ENCODE results near the gene PPCDC. TPM values are rescaled to one million over a fixed set of nuclear protein-coding genes. Genes with fewer than 3 reads are reported as not detected.
A peak's percentile ranks its signal among the peaks of the same experiment; 100 is the strongest.

PPCDC gene
- total RNA-seq, 2 donors from 2014 or later: 15.9 to 24.5 TPM

DNA sequence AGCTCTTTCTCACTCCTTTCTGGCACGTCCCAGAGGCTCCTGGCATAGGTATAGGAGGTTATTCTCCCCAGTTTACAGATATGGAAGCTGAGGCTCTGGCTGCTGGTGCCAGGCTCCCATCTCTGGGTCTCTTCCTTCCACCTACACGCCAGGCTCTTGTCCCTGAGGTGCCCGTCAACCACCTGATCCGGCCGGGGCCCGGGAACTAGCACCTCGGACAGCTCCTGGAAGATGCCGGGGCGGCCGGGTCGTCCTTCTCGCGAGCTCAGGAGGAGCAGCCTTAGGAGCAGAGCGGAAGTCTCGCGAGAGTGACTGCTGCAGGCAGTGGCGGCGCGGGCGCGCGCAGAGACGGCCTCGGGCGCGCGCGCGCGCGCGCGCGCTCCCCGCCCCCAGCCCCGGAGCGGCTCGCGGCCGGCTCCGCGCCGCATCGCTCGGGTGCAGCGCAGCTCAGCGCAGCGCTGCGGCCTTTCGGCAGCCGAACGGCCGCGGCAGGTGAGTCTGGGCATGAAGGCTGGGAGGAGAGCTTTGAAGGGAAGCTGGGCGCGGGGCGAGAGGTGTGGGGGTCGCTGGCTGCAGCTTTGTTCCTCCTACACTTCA, 28.1 kb upstream of the PPCDC start, which contains the start of gene SCAMP5:
Gene SCAMP5 (plus strand): TSS at position 382 of the 597 bp plus-strand sequence. CDS start 16,277 bp downstream, outside the sequence.
- Mint-ChIP-seq H3K36me3 (ENCODE audit: low read depth) (peaks cover 5% of the 10 kb centered on the region), H3K9me3 (no peaks in the 10 kb centered on the region), H3K27ac (no peak within 1 kb of the TSS), H3K4me1 (peaks cover 8% of the 10 kb centered on the region), H3K4me3 (peak within 1 kb of the TSS; percentile 61), H3K27me3 (ENCODE audit: insufficient read depth) (peaks cover 29% of the 10 kb centered on the region)
- peaks cover 29% of the 10 kb centered on the region for H3K27me3 ChIP-seq (ENCODE audit: control insufficient read depth, insufficient read depth, low read length, poor library complexity, severe bottlenecking)
- 0 to 2% methylated on average over 1 to 56 of the region's 58 CpGs for WGBS, 2 experiments (ENCODE audit: insufficient coverage in 1 of 2, insufficient read length in 1 of 2)
- peak; percentile 99 for DNase-seq
- no peak for TF ChIP-seq CTCF (conservative IDR thresholded peaks at IDR 0.05)
- H3K9me3 ChIP-seq (ENCODE audit: control insufficient read depth, low read length): no peaks in the 10 kb centered on the region
- H3K9ac ChIP-seq (ENCODE audit: extremely low read depth, low read length, poor library complexity, severe bottlenecking): peak within 1 kb of the TSS; percentile 20
- no peaks in the 10 kb centered on the region for H3K4me1 ChIP-seq (ENCODE audit: control insufficient read depth, insufficient read depth, low read length)
- H3K36me3 ChIP-seq (ENCODE audit: control insufficient read depth, insufficient read depth, low read length): no peaks in the 10 kb centered on the region
- no peak within 1 kb of the TSS for H3K27ac ChIP-seq (ENCODE audit: low read depth, low read length)
- peak within 1 kb of the TSS; percentile 78 for H3K4me3 ChIP-seq (ENCODE audit: low read length)

GRCh38 chr15:74995779-74996765, 27.3 kb upstream of the PPCDC start:
- Histone ChIP-seq H3K9ac (ENCODE audit: extremely low read depth, low read length, poor library complexity, severe bottlenecking) (peak overlapping the region; percentile 20), H3K36me3 (ENCODE audit: control insufficient read depth, insufficient read depth, low read length) (no peaks in the 10 kb centered on the region), H3K27me3 (ENCODE audit: control insufficient read depth, insufficient read depth, low read length, poor library complexity, severe bottlenecking) (peaks cover 23% of the 10 kb centered on the region), H3K4me3 (ENCODE audit: low read length) (peak overlapping the region; percentile 78), H3K4me1 (ENCODE audit: control insufficient read depth, insufficient read depth, low read length) (no peaks in the 10 kb centered on the region), H3K9me3 (ENCODE audit: control insufficient read depth, low read length) (no peaks in the 10 kb centered on the region), H3K27ac (ENCODE audit: low read depth, low read length) (no peak overlapping the region)
- H3K4me1 Mint-ChIP-seq: peaks cover 8% of the 10 kb centered on the region
- H3K4me3 Mint-ChIP-seq: peak overlapping the region; percentile 61
- H3K27ac Mint-ChIP-seq: no peak overlapping the region
- H3K27me3 Mint-ChIP-seq (ENCODE audit: insufficient read depth): peaks cover 24% of the 10 kb centered on the region
- no peaks in the 10 kb centered on the region for H3K9me3 Mint-ChIP-seq
- 17 to 32% methylated on average over 10 to 38 of the region's 42 CpGs for WGBS, 2 experiments (ENCODE audit: insufficient coverage in 1 of 2, insufficient read length in 1 of 2)
- H3K36me3 Mint-ChIP-seq (ENCODE audit: low read depth): peaks cover 7% of the 10 kb centered on the region
- TF ChIP-seq CTCF (conservative IDR thresholded peaks at IDR 0.05): peak; percentile 39
- peak; percentile 78 for DNase-seq

- no peak for DNase-seq
- 86 to 88% methylated on average over 4 of the region's 4 CpGs for WGBS, 2 experiments (ENCODE audit: insufficient coverage in 1 of 2, insufficient read length in 1 of 2)
These were observed 26.2 kb upstream of the PPCDC start for GRCh38 chr15:74997141-74997540.

More at GRCh38 chr15:74997141-74997540, 26.2 kb upstream of the PPCDC start:
- no peak for TF ChIP-seq CTCF (conservative IDR thresholded peaks at IDR 0.05)
- peaks cover 7% of the 10 kb centered on the region for H3K36me3 Mint-ChIP-seq (ENCODE audit: low read depth)
- no peak overlapping the region for H3K4me3 Mint-ChIP-seq
- H3K27me3 Mint-ChIP-seq (ENCODE audit: insufficient read depth): peaks cover 18% of the 10 kb centered on the region
- Histone ChIP-seq H3K4me3 (ENCODE audit: low read length) (no peak overlapping the region), H3K36me3 (ENCODE audit: control insufficient read depth, insufficient read depth, low read length) (no peaks in the 10 kb centered on the region), H3K4me1 (ENCODE audit: control insufficient read depth, insufficient read depth, low read length) (no peaks in the 10 kb centered on the region), H3K9ac (ENCODE audit: extremely low read depth, low read length, poor library complexity, severe bottlenecking) (no peak overlapping the region), H3K9me3 (ENCODE audit: control insufficient read depth, low read length) (no peaks in the 10 kb centered on the region), H3K27me3 (ENCODE audit: control insufficient read depth, insufficient read depth, low read length, poor library complexity, severe bottlenecking) (peaks cover 23% of the 10 kb centered on the region), H3K27ac (ENCODE audit: low read depth, low read length) (no peak overlapping the region)
- peaks cover 8% of the 10 kb centered on the region for H3K4me1 Mint-ChIP-seq
- H3K9me3 Mint-ChIP-seq: no peaks in the 10 kb centered on the region
- H3K27ac Mint-ChIP-seq: no peak overlapping the region
